ENCODE measurements around the gene CTNNA2. TPM values are rescaled to one million over a fixed set of nuclear protein-coding genes. Genes with fewer than 3 reads are reported as not detected.

Gene CTNNA2
- total RNA-seq, 1 donor from 2014 or later = 43.5 TPM

DNA sequence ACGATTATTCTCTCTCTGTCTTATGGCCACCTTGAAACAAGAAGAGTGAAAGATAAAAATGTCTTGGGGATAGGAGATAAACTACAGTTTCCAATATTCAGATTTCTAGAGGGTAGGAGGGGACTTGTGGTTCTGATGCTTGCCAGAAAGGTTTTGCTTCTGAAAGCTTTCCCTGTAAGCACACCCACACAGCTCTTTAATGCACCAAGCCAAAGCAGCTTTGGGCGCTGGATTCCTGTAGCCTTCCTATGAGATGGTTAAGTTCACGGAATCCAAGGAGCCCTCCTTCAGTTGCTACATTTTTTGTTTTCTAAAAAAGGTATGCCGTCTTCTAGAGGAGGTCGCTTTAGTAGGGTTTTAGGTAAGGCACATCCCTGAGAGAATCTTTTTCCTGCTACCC is 786.8 kb downstream of the CTNNA2 start:
- H3K27ac ChIP-seq = no peak overlapping the region
- H3K4me2 ChIP-seq = peak overlapping the region; percentile 25
- H3K4me3 ChIP-seq = no peak overlapping the region
- no peaks in the 10 kb centered on the region for H3K79me2 ChIP-seq (ENCODE audit: low read depth)
- Mint-ChIP-seq H3K27ac (no peak overlapping the region), H3K36me3 (no peaks in the 10 kb centered on the region), H3K4me3 (peak overlapping the region; percentile 17), H3K27me3 (ENCODE audit: insufficient read depth, low read depth) (peaks cover 19% of the 10 kb centered on the region), H3K9me3 (no peaks in the 10 kb centered on the region), H3K4me1 (peaks cover 48% of the 10 kb centered on the region)
- no peaks in the 10 kb centered on the region for H3K9me3 ChIP-seq (ENCODE audit: low read depth)
- H3K9ac ChIP-seq = no peak overlapping the region
- H3K27me3 ChIP-seq = peaks cover 38% of the 10 kb centered on the region
- no peak for DNase-seq (ENCODE audit: low spot score)
- H3K4me1 ChIP-seq = peaks cover 46% of the 10 kb centered on the region
- peaks cover 34% of the 10 kb centered on the region for H3F3A ChIP-seq (ENCODE audit: low read depth)
- H3K36me3 ChIP-seq = no peaks in the 10 kb centered on the region
- no peak overlapping the region for H2AFZ ChIP-seq (replicated peaks)
- peaks cover 14% of the 10 kb centered on the region for H4K20me1 ChIP-seq (ENCODE audit: low read depth)
- TF ChIP-seq EZH2phosphoT487 (IDR thresholded peaks at IDR 0.05) (no peak), EZH2 (IDR thresholded peaks at IDR 0.05) (no peak)
- TF ChIP-seq, protein P1, sequence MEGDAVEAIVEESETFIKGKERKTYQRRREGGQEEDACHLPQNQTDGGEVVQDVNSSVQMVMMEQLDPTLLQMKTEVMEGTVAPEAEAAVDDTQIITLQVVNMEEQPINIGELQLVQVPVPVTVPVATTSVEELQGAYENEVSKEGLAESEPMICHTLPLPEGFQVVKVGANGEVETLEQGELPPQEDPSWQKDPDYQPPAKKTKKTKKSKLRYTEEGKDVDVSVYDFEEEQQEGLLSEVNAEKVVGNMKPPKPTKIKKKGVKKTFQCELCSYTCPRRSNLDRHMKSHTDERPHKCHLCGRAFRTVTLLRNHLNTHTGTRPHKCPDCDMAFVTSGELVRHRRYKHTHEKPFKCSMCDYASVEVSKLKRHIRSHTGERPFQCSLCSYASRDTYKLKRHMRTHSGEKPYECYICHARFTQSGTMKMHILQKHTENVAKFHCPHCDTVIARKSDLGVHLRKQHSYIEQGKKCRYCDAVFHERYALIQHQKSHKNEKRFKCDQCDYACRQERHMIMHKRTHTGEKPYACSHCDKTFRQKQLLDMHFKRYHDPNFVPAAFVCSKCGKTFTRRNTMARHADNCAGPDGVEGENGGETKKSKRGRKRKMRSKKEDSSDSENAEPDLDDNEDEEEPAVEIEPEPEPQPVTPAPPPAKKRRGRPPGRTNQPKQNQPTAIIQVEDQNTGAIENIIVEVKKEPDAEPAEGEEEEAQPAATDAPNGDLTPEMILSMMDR (IDR thresholded peaks at IDR 0.05) = no peak

- no peak for DNase-seq (ENCODE audit: low spot score)
- Histone ChIP-seq H3K9ac (no peak overlapping the region), H3K27ac (no peak overlapping the region), H4K20me1 (ENCODE audit: low read depth) (peaks cover 18% of the 10 kb centered on the region), H3K36me3 (no peaks in the 10 kb centered on the region), H3K9me3 (ENCODE audit: low read depth) (no peaks in the 10 kb centered on the region), H3K79me2 (ENCODE audit: low read depth) (no peaks in the 10 kb centered on the region), H2AFZ (replicated peaks) (no peak overlapping the region), H3K4me3 (no peak overlapping the region), H3K4me1 (peaks cover 52% of the 10 kb centered on the region), H3K27me3 (peaks cover 45% of the 10 kb centered on the region), H3F3A (ENCODE audit: low read depth) (peaks cover 34% of the 10 kb centered on the region), H3K4me2 (peak overlapping the region; percentile 31)
- TF ChIP-seq EZH2phosphoT487 (IDR thresholded peaks at IDR 0.05) = no peak
- no peak for TF ChIP-seq EZH2 (IDR thresholded peaks at IDR 0.05)
- TF ChIP-seq, protein P1 (IDR thresholded peaks at IDR 0.05) = no peak
- Mint-ChIP-seq H3K9me3 (no peaks in the 10 kb centered on the region), H3K27ac (no peak overlapping the region), H3K27me3 (ENCODE audit: insufficient read depth, low read depth) (peaks cover 22% of the 10 kb centered on the region), H3K36me3 (no peaks in the 10 kb centered on the region), H3K4me1 (peaks cover 53% of the 10 kb centered on the region), H3K4me3 (no peak overlapping the region)
Measured at GRCh38 chr2:80300346-80300745, 787.5 kb downstream of the CTNNA2 start.

- Histone ChIP-seq H3K36me3 (no peaks in the 10 kb centered on the region), H4K20me1 (ENCODE audit: low read depth) (peaks cover 18% of the 10 kb centered on the region), H2AFZ (replicated peaks) (no peak overlapping the region), H3F3A (ENCODE audit: low read depth) (peaks cover 34% of the 10 kb centered on the region), H3K27ac (no peak overlapping the region), H3K27me3 (peaks cover 51% of the 10 kb centered on the region), H3K4me2 (peak overlapping the region; percentile 31), H3K4me3 (no peak overlapping the region), H3K79me2 (ENCODE audit: low read depth) (no peaks in the 10 kb centered on the region), H3K9ac (no peak overlapping the region), H3K9me3 (ENCODE audit: low read depth) (no peaks in the 10 kb centered on the region), H3K4me1 (peaks cover 52% of the 10 kb centered on the region)
- peaks cover 57% of the 10 kb centered on the region for H3K4me1 Mint-ChIP-seq
- H3K9me3 Mint-ChIP-seq = no peaks in the 10 kb centered on the region
- TF ChIP-seq, protein P1 (IDR thresholded peaks at IDR 0.05) = no peak
- TF ChIP-seq EZH2 (IDR thresholded peaks at IDR 0.05) = no peak
- TF ChIP-seq EZH2phosphoT487 (IDR thresholded peaks at IDR 0.05) = no peak
- peaks cover 26% of the 10 kb centered on the region for H3K27me3 Mint-ChIP-seq (ENCODE audit: insufficient read depth, low read depth)
- no peak overlapping the region for H3K27ac Mint-ChIP-seq
- H3K4me3 Mint-ChIP-seq = peak overlapping the region; percentile 36
- DNase-seq (ENCODE audit: low spot score) = peak; percentile 25
- no peaks in the 10 kb centered on the region for H3K36me3 Mint-ChIP-seq
Measured at GRCh38 chr2:80300954-80301353, 788.1 kb downstream of the CTNNA2 start.

Measured in neural progenitor cell (in vitro differentiated cells).